Measurements from ENCODE around the gene ACOX1. TPM values are rescaled to one million over a fixed set of nuclear protein-coding genes. Genes with fewer than 3 reads are reported as not detected.

Gene ACOX1
- total RNA-seq, result 10 to 100 TPM; 46.9 to 73.3 (median 62.3) TPM

- TF ChIP-seq CTCF (IDR thresholded peaks at IDR 0.05) (peak in 3 of 6 experiments; percentile 25 to 58 (median 50)), POLR2A (IDR thresholded peaks at IDR 0.05) (peak in 3 of 4 donors; percentile 48 to 86 (median 82))
- Histone ChIP-seq H3K9me3 (no peaks in the 10 kb centered on the region), H3K36me3 (peaks cover 0 to 6% (median 0%) of the 10 kb centered on the region in 3 donors), H3K4me3 (peak within 1 kb of the TSS; percentile 76 to 88 (median 86)), H3K27ac (peak within 1 kb of the TSS; percentile 98 to 99 (median 98)), H3K27me3 (no peaks in the 10 kb centered on the region), H3K4me1 (peaks cover 22 to 80% (median 56%) of the 10 kb centered on the region in 3 donors)
- peak; percentile 81 for DNase-seq
- 0 to 1% methylated on average over 6 to 18 of the region's 72 CpGs for WGBS, 2 donors
- intact Hi-C loops (cut with DNase I), result no loop called here
Observed at GRCh38 chr17:75978938-75979704, at the start of gene ACOX1, which contains the start of gene TEN1. ACOX1 (minus strand) TSS chr17:75979166; CDS start chr17:75979073, 93 bp downstream. TEN1 (plus strand) TSS chr17:75979240; CDS start chr17:75986193, 6,953 bp downstream.

- TF ChIP-seq CTCF (IDR thresholded peaks at IDR 0.05) (peak in 1 of 6 experiments; percentile 2), POLR2A (IDR thresholded peaks at IDR 0.05) (peak in 3 of 4 donors; percentile 27 to 68 (median 49))
- 29 to 46% methylated on average over 1 to 6 of the region's 24 CpGs for WGBS, 2 donors
- no peaks in the 10 kb centered on the region for H3K9me3 ChIP-seq
- peak within 1 kb of the TSS; percentile 61 to 77 (median 70) for H3K4me3 ChIP-seq
- H3K36me3 ChIP-seq, result peaks cover 0 to 20% (median 0%) of the 10 kb centered on the region in 3 donors
- H3K27me3 ChIP-seq, result peaks cover 0 to 4% (median 0%) of the 10 kb centered on the region in 4 donors
- DNase-seq, result no peak
- H3K27ac ChIP-seq, result peak within 1 kb of the TSS; percentile 84 to 99 (median 97)
- intact Hi-C loops (cut with DNase I), result no loop called here
- peaks cover 10 to 55% (median 10%) of the 10 kb centered on the region in 3 donors for H3K4me1 ChIP-seq
Observed at GRCh38 chr17:76027159-76027839, 48.3 kb upstream of the ACOX1 start, which contains the start of gene EVPL. EVPL (minus strand) TSS chr17:76027306; CDS start chr17:76027198, 108 bp downstream.

GRCh38 chr17:76026714-76027158 is 47.8 kb upstream of the ACOX1 start:
- Histone ChIP-seq H3K4me1 (peaks cover 10 to 55% (median 10%) of the 10 kb centered on the region in 3 donors), H3K4me3 (peak overlapping the region; percentile 61 to 77 (median 70)), H3K36me3 (peaks cover 0 to 26% (median 0%) of the 10 kb centered on the region in 3 donors), H3K27ac (peak overlapping the region; percentile 84 to 99 (median 97)), H3K27me3 (peaks cover 0 to 9% (median 0%) of the 10 kb centered on the region in 4 donors), H3K9me3 (no peaks in the 10 kb centered on the region)
- intact Hi-C loops (cut with DNase I), result no loop called here
- TF ChIP-seq CTCF (IDR thresholded peaks at IDR 0.05) (peak in 1 of 6 experiments; percentile 7), POLR2A (IDR thresholded peaks at IDR 0.05) (no peak)
- DNase-seq, result no peak
- WGBS, 2 donors, result no CpG with 5 or more reads among the region's 15 CpGs

- H3K4me3 ChIP-seq, result peak overlapping the region; percentile 61 to 77 (median 70)
- WGBS, 2 donors, result 26% methylated on average over 5 of the region's 12 CpGs; no CpG with 5 or more reads in 1 of the 2 donors
- TF ChIP-seq POLR2A (IDR thresholded peaks at IDR 0.05), result no peak
- TF ChIP-seq CTCF (IDR thresholded peaks at IDR 0.05), result no peak
- peaks cover 10 to 55% (median 10%) of the 10 kb centered on the region in 3 donors for H3K4me1 ChIP-seq
- DNase-seq, result no peak
- intact Hi-C loops (cut with DNase I), result no loop called here
- peaks cover 0 to 40% (median 0%) of the 10 kb centered on the region in 3 donors for H3K36me3 ChIP-seq
- no peaks in the 10 kb centered on the region for H3K9me3 ChIP-seq
- H3K27ac ChIP-seq, result peak overlapping the region; percentile 52 to 99 (median 97)
- peaks cover 0 to 16% (median 0%) of the 10 kb centered on the region in 4 donors for H3K27me3 ChIP-seq
Observed at GRCh38 chr17:76025294-76025693, 46.3 kb upstream of the ACOX1 start.
